Neural cell (in vitro differentiated cells): ENCODE results near the gene RSPH1. TPM values are rescaled to one million over a fixed set of nuclear protein-coding genes. Genes with fewer than 3 reads are reported as not detected.

Source experiments
- H2AFZ ChIP-seq: fragments of 200-600, 300-800 bp; sonication (generic), shearing (Covaris generic); 2 replicates; pipeline ENCODE4 v1.6.0; 2014; ENCODE audit warnings: low read depth, mild to moderate bottlenecking, antibody characterized with exemption, low read length, moderate library complexity
- H3F3A ChIP-seq: fragments of 200-600 bp; shearing (Covaris generic); 2 replicates; pipeline ENCODE4 v1.6.1; 2016; ENCODE audit warnings: mild to moderate bottlenecking, moderate library complexity, mixed read lengths, antibody characterized with exemption, low read length; ENCODE audit not compliant: insufficient read depth, poor library complexity, severe bottlenecking
- H3K27ac ChIP-seq: fragments of 200-600, 300-800 bp; sonication (generic), shearing (Covaris generic); 2 replicates; pipeline ENCODE4 v1.5.1; 2014; ENCODE audit warnings: mild to moderate bottlenecking, low read length, moderate library complexity
- H3K27me3 ChIP-seq: fragments of 300-800, 200-600 bp; sonication (generic), shearing (Covaris generic); 2 replicates; pipeline ENCODE4 v1.6.0; 2014; ENCODE audit warnings: mild to moderate bottlenecking, low read depth, low read length, moderate library complexity; ENCODE audit not compliant: insufficient read depth
- H3K36me3 ChIP-seq: fragments of 300-800, 200-600 bp; sonication (generic), shearing (Covaris generic); 2 replicates; pipeline ENCODE4 v1.5.1; 2014; ENCODE audit warnings: mild to moderate bottlenecking, antibody characterized with exemption, low read length, moderate library complexity; ENCODE audit not compliant: insufficient read depth
- H3K4me2 ChIP-seq: fragments of 300-800, 200-600 bp; sonication (generic), shearing (Covaris generic); 2 replicates; pipeline ENCODE4 v1.6.0; 2014; ENCODE audit warnings: mild to moderate bottlenecking, low read length
- H3K4me3 ChIP-seq: fragments of 300-800, 200-600 bp; sonication (generic), shearing (Covaris generic); 2 replicates; pipeline ENCODE4 v1.5.1; 2014; ENCODE audit warnings: mild to moderate bottlenecking, low read length, moderate library complexity
- H3K79me2 ChIP-seq: fragments of 200-600 bp; shearing (Covaris generic); replicated peaks from 2 replicates; pipeline ENCODE4 v1.6.0; 2014; ENCODE audit warnings: mild to moderate bottlenecking, low read length, moderate library complexity; ENCODE audit not compliant: insufficient read depth
- H3K9ac ChIP-seq: fragments of 300-800, 200-600 bp; sonication (generic), shearing (Covaris generic); 2 replicates; pipeline ENCODE4 v1.6.1; 2016; ENCODE audit warnings: mild to moderate bottlenecking, low read length, mixed read lengths
- H3K9me2 ChIP-seq: fragments of 200-600 bp; shearing (Covaris generic); 2 replicates; pipeline ENCODE4 v1.6.1; 2016; ENCODE audit warnings: mild to moderate bottlenecking, low read length, mixed read lengths; ENCODE audit not compliant: insufficient read depth
- H3K9me3 ChIP-seq: fragments of 200-600, 300-800 bp; sonication (generic), shearing (Covaris generic); 2 replicates; pipeline ENCODE4 v1.6.1; 2016; ENCODE audit warnings: mild to moderate bottlenecking, mixed run types, low read length, moderate library complexity, mixed read lengths
- H4K20me1 ChIP-seq: fragments of 200-600 bp; shearing (Covaris generic); 2 replicates; pipeline ENCODE4 v1.6.1; 2016; ENCODE audit warnings: mild to moderate bottlenecking, mixed run types; ENCODE audit not compliant: insufficient read depth
- CTCF ChIP-seq: fragments of 450-650 bp; IDR thresholded peaks from 2 replicates; pipeline ENCODE4 v1.5.1; 2014; ENCODE audit warnings: antibody characterized with exemption, mild to moderate bottlenecking, moderate library complexity; ENCODE audit not compliant: poor library complexity, severe bottlenecking
- EP300 ChIP-seq: fragments of 450-650 bp; conservative IDR thresholded peaks from 2 replicates; pipeline ENCODE4 v1.6.1; 2014; ENCODE audit warnings: antibody characterized with exemption, mild to moderate bottlenecking, moderate library complexity; ENCODE audit not compliant: poor library complexity, severe bottlenecking
- EZH2 ChIP-seq: fragments of 200-600, 300-800 bp; shearing (Covaris generic), sonication (generic); IDR thresholded peaks from 2 replicates; pipeline ENCODE4 v1.6.1; 2014; ENCODE audit warnings: antibody characterized with exemption, low read length, borderline replicate concordance, mild to moderate bottlenecking; ENCODE audit not compliant: insufficient read depth, poor library complexity, severe bottlenecking
- MXI1 ChIP-seq: fragments of 450-650 bp; conservative IDR thresholded peaks from 2 replicates; pipeline ENCODE4 v1.6.1; 2014; ENCODE audit warnings: antibody characterized with exemption, mild to moderate bottlenecking; ENCODE audit not compliant: poor library complexity, severe bottlenecking
- POLR2AphosphoS5 ChIP-seq: IDR thresholded peaks from 2 replicates; pipeline ENCODE4 v1.6.1; 2012
- RAD21 ChIP-seq: fragments of 450-650 bp; conservative IDR thresholded peaks from 2 replicates; pipeline ENCODE4 v1.6.1; 2014; ENCODE audit warnings: antibody characterized with exemption, mild to moderate bottlenecking, moderate library complexity
- REST ChIP-seq: IDR thresholded peaks from 2 replicates; pipeline ENCODE4 v1.6.1; 2012; ENCODE audit warnings: borderline replicate concordance
- SMC3 ChIP-seq: fragments of 450-650 bp; conservative IDR thresholded peaks from 2 replicates; pipeline ENCODE4 v1.6.1; 2014; ENCODE audit warnings: antibody characterized with exemption, mild to moderate bottlenecking, moderate library complexity; ENCODE audit not compliant: poor library complexity
- TAF1 ChIP-seq: IDR thresholded peaks from 2 replicates; pipeline ENCODE4 v1.6.1; 2012; ENCODE audit warnings: low read depth
- polyA plus RNA-seq: library from polyadenylated mRNA; depleted of rRNA; stranded (reverse); fragments of >200 nt; gene quantifications from 2 replicates; pipeline ENCODE4 v1.2.3, GENCODE V29; 2014

The RSPH1 gene
- polyA plus RNA-seq, 1 donor from 2014 or later, result 1.3 TPM

GRCh38 chr21:42492201-42492600 is 3.8 kb downstream of the RSPH1 start:
- Histone ChIP-seq H3K9me2 (no peaks in the 10 kb centered on the region), H3K9ac (no peak overlapping the region), H3K4me3 (no peak overlapping the region), H4K20me1 (no peaks in the 10 kb centered on the region), H3F3A (no peaks in the 10 kb centered on the region), H2AFZ (no peak overlapping the region), H3K36me3 (no peaks in the 10 kb centered on the region), H3K27ac (no peak overlapping the region), H3K79me2 (no peaks in the 10 kb centered on the region), H3K9me3 (no peaks in the 10 kb centered on the region), H3K4me2 (no peak overlapping the region), H3K27me3 (no peaks in the 10 kb centered on the region)
- no peak for TF ChIP-seq POLR2AphosphoS5
- no peak for TF ChIP-seq EP300
- TF ChIP-seq TAF1, result no peak
- no peak for TF ChIP-seq CTCF
- TF ChIP-seq MXI1, result no peak
- no peak for TF ChIP-seq RAD21
- no peak for TF ChIP-seq SMC3
- TF ChIP-seq EZH2, result no peak
- no peak for TF ChIP-seq REST

GRCh38 chr21:42491328-42491727 is 4.7 kb downstream of the RSPH1 start:
- H3F3A ChIP-seq, result no peaks in the 10 kb centered on the region
- H3K27me3 ChIP-seq, result no peaks in the 10 kb centered on the region
- no peaks in the 10 kb centered on the region for H3K9me3 ChIP-seq
- no peak for TF ChIP-seq POLR2AphosphoS5
- no peak for TF ChIP-seq RAD21
- no peak for TF ChIP-seq EZH2
- TF ChIP-seq SMC3, result no peak
- no peak for TF ChIP-seq TAF1
- no peak for TF ChIP-seq MXI1
- no peak for TF ChIP-seq CTCF
- no peak for TF ChIP-seq REST
- no peak for TF ChIP-seq EP300
- H3K4me3 ChIP-seq, result no peak overlapping the region
- no peaks in the 10 kb centered on the region for H3K36me3 ChIP-seq
- H3K9me2 ChIP-seq, result no peaks in the 10 kb centered on the region
- no peak overlapping the region for H2AFZ ChIP-seq
- no peak overlapping the region for H3K9ac ChIP-seq
- H3K79me2 ChIP-seq, result no peaks in the 10 kb centered on the region
- H3K27ac ChIP-seq, result no peak overlapping the region
- H3K4me2 ChIP-seq, result no peak overlapping the region
- no peaks in the 10 kb centered on the region for H4K20me1 ChIP-seq
